HG03045 (cell line): ENCODE data around the gene USP49.
A peak's percentile ranks its signal among the peaks of the same experiment; 100 is the strongest.
"Not testable (repeated sequence)": the region's sequence is repeated elsewhere in the genome, so short reads cannot be mapped to it uniquely, and the experiment has no call there.

ENCODE experiments used
- ATAC-seq: cut with Tn5 transposase; IDR thresholded peaks from one replicate; pipeline ENCODE4 v1.9.1; 2021; ENCODE audit warnings: mild to moderate bottlenecking, moderate library complexity; ENCODE audit not compliant: unreplicated experiment

USP49 gene

DNA sequence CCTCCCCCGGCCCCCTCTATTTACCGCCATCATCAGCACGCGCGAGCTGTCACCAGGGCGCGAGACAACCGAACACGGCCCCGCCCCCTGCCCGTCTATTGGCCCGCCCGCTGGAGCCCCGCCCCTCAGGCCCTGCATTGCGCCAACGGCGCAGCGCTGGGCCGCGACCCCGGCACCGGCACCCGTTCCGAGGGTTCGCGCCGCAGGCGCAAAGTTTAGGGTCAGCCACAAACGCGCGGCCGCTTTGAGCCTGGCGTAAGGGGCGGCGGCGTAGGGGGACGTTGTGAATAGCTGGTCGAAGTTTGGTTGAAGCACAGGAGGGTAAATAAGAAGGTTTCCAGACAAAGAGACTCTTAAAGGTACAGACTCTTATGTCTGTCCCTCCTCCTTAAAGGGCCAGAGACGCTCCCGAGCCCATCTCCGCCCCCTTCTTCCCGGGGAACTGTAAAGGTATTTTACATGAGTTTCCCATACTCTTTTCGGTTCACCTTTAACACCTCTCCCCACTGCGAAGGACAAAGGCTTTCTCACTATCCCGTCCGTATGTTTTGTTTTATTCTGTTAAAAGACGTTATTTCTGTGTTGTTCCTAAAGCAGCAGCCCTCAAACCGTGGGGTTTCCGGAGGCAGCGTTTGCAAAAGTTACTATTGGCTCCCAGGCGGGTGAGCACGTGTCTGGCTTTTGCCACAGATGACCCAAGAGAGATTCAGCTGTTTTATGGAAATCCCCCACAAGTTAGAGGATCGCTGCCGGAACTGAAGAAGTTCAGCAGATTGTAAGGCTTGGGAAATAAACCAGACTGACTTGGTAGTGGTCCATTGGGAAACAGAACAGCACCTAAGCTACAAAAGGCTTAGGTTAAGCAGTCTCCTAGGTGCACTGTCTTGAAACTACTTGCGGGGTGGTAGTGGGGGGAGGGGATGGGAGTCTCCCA is at the start of gene USP49:
TSS of gene USP49 (minus strand) at position 76 of the 934 bp plus-strand sequence. CDS start 88,392 bp downstream, outside the sequence.
- ATAC-seq, result peak; percentile 82

DNA sequence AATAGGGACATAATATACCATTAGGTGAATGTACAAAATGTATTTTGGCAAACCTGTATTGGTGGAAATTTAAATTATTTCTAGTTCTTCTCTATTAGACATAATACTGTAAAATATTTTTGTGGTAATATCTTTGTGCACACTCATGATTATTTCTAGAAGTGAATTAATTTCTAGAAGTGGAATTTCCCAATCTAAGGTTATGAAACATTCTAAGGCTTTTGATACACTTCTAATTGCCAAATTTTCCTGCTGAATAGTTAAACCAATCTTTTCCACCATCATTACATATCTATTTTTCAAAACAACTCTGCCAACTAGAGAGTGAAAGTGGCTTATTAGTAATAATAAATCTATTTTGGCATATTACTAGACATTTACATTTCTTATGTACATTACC is 48.3 kb upstream of the USP49 start:
- ATAC-seq, result no peak

DNA sequence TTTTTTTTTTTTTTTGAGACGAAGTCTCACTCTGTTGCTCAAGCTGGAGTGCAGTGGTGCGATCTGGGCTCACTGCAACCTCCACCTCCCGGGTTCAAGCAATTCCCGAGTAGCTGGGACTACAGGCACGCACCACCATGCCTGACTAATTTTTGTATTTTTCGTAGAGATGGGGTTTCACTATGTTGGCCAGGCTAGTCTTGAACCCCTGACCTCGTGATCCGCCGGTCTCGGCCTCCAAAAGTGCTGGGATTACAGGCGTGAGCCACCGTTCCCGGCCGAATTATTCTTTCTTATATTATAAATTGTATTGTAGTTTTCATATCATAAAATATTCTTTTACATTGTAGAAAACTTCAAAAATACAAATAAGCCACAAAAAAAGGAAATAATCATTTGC is 47.7 kb upstream of the USP49 start:
- ATAC-seq, result not testable (repeated sequence)

DNA sequence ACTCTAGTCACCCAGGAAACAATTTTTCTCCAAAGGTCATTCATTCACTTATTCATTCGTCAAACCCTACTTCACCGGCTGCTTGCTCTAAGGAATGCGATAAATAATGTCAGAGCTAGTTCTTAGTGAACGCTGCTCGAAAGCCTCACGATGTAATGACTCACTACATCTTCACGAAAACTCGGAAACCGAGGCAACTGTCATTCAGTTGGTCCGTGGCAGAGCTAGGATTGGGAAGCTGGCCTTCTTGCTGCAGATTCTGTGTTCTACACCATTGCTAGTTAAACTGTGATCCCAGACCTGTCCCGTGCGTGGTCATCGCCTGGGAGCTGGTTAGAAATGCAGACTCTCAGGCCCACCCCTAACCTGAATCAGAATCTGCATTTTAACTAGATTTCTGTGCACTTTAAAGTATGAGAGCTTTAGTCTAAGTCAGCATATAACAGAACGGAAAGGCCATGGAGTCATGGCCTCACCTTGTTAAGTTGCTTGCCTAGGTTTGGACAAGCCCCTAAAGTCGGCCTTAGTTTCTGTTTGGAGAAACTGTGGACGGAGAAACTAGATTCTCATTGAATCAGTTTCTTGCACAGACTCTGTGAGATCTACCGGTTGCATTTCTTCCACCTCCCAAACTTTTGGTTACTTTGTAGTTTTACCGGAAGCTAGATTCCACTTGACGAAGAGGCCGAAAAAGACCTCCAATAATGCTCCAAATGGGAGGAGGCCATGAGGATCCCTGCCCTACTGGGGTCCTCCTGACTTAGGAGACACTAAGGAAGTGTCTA is 47.1 kb upstream of the USP49 start:
- no peak for ATAC-seq

DNA sequence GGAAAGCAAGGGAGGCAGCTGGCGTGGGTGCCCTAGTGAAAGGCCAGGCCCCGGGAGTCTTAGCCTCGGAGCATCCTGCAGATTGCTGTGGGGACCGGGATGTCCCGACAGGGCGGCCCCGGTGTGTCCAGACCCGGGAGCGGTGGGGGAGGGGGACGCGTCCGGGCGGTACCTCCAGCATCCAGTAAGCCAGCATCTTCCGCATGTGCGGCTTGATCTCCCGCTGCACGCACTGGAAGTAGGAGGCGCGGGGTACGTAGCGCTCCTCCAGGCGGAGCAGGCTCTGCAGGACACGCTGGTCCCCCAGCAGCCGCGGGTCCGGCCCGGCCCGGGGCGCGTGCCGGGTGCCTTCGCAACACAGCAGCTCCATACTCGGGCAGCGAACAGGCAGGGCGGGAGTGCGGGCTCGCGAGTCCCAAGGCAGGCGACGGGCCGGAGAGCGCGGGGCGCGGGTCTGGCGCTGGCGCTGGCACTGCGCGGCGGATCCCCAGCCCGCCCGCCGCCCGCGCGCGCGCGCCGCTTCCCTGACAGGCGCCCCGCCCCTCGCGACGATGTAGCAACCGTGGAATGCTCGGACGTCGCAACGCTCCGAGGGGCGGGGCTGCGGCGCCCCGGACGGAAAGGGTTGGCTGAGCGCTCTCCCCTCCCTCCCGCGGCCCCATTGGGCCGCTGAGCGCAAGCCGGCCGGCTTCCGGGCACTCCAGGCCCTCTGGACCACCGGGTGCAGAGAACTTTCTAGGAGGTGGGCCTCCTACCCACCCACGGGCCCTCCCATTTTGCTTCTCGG is 46.3 kb upstream of the USP49 start, which contains the start of gene CCND3:
TSS of gene CCND3 (minus strand) at position 529 of the 787 bp plus-strand sequence. CDS start at position 370, 159 bp downstream.
- peak; percentile 88 for ATAC-seq

DNA sequence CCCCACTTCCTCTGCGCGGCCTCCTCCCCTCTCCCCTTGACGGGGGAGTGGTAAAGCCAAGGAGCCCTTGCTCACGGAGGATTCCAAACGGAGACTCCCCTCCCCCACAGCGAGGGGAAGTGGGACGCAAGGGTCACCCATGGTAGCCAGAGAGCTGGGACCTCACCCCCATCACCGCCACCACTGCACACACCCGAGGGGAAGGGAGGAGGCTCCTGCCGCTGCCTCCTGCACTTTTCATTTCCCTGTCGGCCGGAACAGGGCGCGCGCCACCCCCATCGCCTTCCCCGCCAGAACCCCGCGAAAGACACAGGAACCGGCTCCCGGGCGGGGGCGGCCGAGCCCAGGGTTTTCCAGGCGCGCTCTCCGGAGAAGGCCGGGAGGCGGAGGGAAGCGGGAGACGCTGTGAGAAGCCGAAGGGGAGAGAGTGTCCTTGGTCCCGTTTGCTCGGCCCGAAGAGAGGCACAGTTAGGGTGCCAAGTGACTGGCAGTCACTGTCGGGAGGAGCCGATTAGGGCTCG is 45.6 kb upstream of the USP49 start:
- peak; percentile 16 for ATAC-seq

DNA sequence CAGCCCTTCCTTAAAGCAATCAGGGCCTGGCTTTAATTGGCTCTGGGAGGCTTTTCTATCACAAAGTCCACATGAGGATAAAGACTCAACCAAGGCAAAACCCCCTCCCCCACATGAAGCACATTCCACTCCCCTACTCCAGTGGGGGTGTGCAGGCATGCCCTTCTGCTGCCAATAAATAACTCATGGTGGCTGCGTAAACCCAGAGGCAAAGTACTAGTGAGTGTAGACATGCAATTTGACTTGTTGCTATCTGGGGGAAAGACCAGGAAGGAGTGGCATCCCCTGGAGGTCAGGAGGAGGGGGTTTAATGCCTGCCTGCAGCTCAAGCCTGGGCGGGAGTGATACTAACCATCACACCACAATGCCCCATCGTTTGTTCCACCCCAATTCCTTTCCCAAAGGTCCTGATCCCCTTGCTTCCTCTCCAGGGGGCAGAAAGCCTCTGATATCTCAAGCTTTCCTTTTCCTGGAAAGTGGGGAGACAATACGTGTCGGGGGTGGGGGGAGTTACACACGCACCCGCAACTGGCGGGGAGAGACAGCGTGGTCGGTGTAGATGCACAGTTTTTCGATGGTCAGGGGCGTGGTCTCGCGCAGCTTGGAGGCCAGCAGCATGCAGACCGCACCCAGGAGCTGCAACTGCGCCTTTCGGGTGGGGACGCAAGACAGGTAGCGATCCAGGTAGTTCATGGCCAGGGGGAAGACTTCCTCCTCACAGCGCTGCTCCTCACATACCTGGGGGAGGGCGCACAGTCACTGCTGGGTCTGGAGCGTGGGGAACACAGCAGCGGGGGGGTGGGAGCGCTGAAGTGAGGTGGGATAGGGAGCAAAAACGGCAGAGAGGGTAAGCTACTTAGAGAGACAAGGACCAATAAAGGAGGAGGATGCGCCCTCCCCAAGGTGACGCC is 44.9 kb upstream of the USP49 start:
- no peak for ATAC-seq

DNA sequence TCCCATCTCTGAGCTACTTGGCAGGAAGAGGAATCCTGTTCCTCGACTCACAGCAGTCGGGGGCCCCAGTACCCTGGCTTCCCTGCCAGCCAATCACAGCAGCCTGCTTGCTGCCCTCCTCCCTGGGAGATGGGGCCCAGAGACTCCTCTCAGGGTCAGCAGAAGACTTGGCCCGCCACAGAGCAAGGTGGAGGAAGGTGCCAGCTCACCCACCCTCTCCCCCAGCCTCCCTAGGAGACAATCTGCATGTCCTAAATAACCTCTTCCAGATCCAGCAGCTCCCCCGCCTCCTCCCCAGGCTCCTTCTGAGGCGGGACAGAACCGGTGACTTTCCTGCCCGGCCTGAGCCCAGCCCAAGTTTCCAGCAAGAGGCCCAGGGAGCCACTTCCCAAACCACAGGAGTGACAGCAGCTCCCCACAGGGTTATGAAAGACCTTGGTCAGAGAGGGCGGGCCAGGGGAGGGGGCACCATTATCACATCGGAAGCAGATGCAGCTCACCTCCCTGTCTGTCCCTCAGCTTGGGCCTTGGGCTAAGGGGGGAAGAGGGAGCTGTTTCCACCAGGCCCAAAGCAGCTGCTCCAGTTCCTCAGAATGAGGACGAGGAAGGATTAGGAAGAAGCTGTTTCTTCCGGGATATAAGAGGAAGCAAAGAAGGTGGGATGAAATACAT is 44.1 kb upstream of the USP49 start:
- no peak for ATAC-seq

DNA sequence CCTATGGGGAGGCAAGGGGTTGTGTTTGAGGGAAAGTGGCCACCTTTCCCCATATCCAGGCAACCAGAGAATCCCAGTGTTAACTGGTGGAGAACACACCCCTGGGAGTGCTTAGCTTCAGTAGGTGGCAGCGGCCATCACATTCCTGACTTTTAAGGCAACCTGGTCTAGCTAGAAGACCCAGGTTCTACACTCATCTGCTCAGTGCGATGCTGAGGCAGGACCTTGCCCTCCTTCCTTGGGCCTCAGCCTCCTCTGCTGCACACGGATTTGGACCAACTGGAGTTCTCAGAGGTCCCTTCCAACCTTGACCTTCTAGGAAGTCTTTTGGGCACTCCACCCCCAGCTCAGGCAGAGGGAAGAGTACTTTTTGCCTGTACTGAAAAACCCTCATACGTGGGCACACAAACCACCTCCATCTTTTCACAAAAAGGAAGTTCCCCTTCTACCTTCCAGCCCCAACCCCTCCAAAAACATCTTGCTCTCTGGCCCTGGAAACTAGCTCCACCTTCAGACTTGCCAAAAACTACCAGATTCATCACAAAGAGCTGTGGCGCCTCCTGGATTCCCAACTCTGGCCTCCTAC is 43.5 kb upstream of the USP49 start:
- ATAC-seq, result no peak

DNA sequence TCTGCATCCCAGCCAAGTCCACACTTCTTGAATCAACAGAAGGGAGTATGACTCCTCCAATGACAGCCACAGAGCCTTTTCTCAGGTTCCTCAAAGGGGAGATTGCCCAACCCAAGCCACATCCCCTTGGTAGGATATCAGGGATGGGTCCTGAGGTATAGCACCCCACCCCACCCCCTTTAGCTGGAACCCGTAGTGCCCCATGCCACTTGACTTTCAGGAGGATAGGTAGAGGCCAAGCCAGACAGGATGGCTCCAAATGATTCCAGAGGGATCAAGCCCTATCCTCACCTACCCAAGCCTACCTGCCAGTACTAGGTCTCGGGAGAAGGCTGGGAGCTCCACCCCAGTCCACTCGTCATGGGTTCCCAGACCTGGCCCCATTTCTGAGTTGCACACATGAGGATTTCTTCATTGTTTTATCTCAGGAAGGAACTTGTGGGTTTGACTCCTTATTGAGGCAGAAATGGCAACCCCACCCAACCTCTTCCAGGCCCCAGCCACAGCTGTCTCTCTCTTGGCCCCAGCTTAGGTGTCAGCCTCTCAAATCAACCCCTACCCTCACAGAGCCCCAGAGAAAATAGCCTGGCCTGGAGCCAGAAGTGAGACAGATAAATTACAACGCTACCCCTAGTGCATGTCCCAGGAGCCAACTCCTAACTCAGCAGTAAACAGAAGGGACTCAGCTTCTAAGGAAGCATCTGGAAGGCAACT is 42.8 kb upstream of the USP49 start:
- no peak for ATAC-seq

DNA sequence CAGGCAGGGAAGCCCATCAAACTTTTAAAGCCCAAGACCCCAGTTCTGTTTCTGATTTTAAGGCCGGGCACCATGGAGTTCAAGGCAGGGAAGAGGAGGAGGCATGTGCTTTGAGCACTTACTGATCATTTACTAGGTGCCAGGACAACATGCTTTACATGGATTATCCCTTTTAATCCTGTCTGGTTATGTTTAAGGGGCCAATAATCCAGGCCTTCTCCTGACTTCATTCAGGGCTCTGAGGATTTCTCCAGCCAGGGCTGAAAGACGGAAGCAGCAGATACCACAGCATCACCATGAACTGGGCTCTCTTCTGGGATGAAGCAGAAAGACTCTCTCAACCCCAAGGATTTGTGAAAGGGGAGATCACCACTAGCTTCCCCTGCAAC is 42.3 kb upstream of the USP49 start:
- no peak for ATAC-seq

DNA sequence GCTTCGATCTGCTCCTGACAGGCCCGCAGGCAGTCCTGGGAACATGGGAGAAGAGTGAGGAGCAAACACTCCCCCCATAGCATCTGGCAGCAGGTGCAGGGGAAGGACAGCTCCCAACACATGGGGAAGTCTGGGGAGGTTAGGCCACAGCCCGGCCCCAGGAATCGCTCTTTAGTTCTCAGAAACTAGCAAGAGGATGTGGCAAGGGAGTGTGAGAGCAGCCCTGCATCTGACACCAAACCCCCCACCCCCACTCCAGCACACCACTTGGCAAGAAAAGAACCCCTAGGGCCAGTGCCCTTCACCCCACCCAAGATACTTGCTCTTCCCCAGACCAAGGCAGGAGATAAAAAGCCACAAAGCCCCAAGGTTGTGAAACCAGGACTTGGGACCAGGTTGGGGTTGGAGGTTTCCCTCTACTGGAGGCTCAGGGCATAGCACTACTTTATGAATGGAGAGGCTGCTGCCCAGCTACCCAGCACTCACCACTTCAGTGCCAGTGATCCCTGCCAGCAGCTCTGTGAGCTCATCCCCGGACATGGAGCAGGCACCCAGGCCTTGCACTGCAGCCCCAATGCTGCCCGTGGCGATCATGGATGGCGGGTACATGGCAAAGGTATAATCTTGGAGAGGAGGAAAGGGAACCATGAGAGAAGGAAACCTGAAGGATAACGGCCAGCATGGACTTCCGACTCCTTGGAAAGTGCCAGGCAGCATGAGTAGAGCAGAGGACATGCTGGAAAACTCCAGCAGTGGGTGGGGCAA is 41.1 kb upstream of the USP49 start:
- no peak for ATAC-seq

DNA sequence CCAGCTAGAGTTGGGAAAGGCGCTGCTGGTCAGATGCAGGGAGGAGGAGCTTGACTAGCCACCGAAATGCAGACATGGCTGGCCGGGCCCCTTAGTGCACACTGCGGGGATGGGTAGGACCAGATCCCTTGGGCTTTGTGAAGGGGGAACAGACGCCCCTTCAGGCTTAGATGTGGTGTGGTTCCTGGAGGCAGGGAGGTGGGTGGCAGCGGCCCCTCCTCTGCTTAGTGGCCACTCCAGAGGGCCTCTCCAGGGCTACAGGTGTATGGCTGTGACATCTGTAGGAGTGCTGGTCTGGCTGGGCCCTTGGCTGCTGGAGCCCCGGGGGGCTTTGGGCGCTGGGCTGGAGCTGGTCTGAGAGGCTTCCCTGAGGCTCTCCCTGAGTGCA is 40.5 kb upstream of the USP49 start:
- ATAC-seq, result no peak

DNA sequence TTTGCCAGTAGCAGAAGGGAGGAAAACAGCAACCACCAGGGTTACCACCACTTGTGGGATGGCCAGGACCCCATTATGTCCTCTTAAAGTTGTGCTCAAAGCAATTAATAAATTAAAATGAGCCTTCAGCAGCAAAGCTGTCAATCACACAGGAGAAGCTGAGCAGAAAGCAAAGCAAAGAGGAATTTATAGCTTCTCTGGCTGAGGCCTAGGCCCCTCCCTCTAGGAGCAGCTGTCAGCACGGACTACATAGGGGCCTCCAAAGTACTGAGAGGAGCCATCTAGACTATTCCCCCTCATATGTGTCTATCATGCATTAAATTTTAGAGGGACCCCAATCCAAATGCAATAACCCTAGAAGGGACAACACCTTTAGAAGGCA is 40.0 kb upstream of the USP49 start:
- no peak for ATAC-seq

DNA sequence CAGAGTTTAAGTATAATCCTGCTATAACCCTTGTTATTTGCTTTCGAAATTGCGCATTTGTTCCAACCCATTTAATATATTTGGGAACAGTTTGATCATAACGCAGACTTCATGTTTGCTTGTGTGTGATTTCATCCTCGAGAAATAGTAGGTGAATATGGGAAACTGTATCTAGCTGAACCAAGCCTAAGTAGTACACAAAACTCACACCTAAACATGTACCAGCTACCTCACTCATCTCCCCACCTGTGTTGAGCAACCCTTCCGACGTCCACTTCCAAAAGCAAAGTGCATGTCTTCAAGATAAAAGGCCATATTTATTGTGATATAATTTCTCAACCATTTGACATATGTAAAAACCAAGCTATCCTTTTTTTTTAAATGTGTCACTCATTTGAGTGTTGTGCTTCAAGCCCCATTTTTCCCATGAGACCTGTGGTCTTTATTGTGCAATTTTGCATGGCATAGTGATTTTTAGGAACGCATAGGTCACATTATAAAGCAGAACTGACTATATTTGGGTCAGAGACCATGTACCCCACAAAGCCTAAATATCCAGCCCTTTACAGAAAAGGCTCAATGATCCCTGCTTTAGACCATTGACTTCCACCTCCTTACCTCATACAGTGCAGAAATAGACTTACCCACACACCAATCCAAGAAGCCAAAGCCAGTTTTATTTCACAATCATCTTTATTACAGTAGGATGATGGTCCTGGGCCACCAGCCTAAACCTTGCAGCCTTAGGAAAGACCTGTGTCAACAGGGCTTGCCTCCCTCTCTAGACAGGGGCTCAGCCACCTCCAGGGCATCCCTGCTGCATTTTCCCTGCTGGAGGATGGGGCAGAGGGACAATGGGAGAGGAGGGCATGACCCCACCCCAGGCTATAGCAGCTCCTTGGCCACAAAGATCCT is 39.4 kb upstream of the USP49 start:
- ATAC-seq, result no peak

DNA sequence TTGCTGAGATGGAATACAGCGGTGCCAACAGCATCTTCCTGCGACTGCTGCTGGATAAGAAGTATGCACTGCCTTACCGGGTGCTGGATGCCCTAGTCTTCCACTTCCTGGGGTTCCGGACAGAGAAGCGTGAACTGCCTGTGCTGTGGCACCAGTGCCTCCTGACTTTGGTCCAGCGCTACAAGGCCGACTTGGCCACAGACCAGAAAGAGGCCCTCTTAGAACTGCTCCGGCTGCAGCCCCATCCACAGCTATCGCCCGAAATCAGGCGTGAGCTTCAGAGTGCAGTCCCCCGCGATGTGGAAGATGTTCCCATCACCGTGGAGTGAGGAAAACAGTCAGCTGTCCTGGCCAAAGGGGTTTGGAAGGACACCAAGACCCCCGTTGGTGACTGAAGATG is 37.2 kb upstream of the USP49 start:
- no peak for ATAC-seq
